H1 (cell line): Measurements from ENCODE around the gene CNOT9. TPM values are rescaled to one million over a fixed set of nuclear protein-coding genes. Genes with fewer than 3 reads are reported as not detected.

Source experiments
- CTCF ChIA-PET: fragments of 300-600 bp; sonication (Branson Sonifier 250); formaldehyde crosslinking; loops from one replicate; lab custom pipeline; 2021; ENCODE audit not compliant: partially characterized antibody; lab: Charles Lee
- POLR2A ChIA-PET: fragments of 300-600 bp; sonication (Branson Sonifier 250); formaldehyde crosslinking; loops from one replicate; lab custom pipeline; 2021; ENCODE audit warnings: inconsistent platforms; ENCODE audit not compliant: partially characterized antibody; lab: Charles Lee
- DNase-seq, 2 experiments: peaks; one replicate each; pipeline versions ENCODE4 v3.0.0 to v3.0.0-alpha.2; 2010 to 2022; ENCODE audit warnings: low spot score in 2 of 2, low read depth in 1 of 2, mixed read lengths in 1 of 2
- FAIRE-seq: peaks from 2 replicates; lab custom pipeline; 2011; peaks lifted over from hg19 to GRCh38; lab: Jason Lieb, UNC
- H2AFZ ChIP-seq: 2 replicates; pipeline ENCODE4 v1.8.1; 2012; ENCODE audit warnings: low read length, inconsistent platforms
- H2AK5ac ChIP-seq: 2 replicates; pipeline ENCODE4 v1.6.1; 2013; ENCODE audit warnings: low read depth, low read length
- H2BK120ac ChIP-seq: replicated peaks from 2 replicates; pipeline ENCODE3; 2013; ENCODE audit warnings: low read depth, low read length, inconsistent platforms
- H2BK12ac ChIP-seq: 2 replicates; pipeline ENCODE4 v1.6.1; 2013; ENCODE audit warnings: low read depth, low read length
- H2BK15ac ChIP-seq: 2 replicates; pipeline ENCODE4 v1.6.1; 2013; ENCODE audit warnings: low read length
- H2BK20ac ChIP-seq: 2 replicates; pipeline ENCODE4 v1.6.1; 2013; ENCODE audit warnings: low read length
- H2BK5ac ChIP-seq: 2 replicates; pipeline ENCODE4 v1.6.1; 2013; ENCODE audit warnings: low read depth, low read length
- H3K14ac ChIP-seq: 2 replicates; pipeline ENCODE4 v1.6.1; 2013; ENCODE audit warnings: inconsistent platforms; ENCODE audit not compliant: insufficient read length
- H3K18ac ChIP-seq: 2 replicates; pipeline ENCODE4 v1.6.1; 2013; ENCODE audit warnings: low read length; ENCODE audit errors: extremely low read depth
- H3K23ac ChIP-seq: 2 replicates; pipeline ENCODE4 v1.6.1; 2013; ENCODE audit warnings: inconsistent platforms; ENCODE audit not compliant: insufficient read length
- H3K23me2 ChIP-seq: 2 replicates; pipeline ENCODE4 v1.6.1; 2013; ENCODE audit warnings: low read depth, low read length
- H3K27ac ChIP-seq: 2 replicates; pipeline ENCODE4 v1.6.1; 2011; ENCODE audit warnings: low read depth, low read length, inconsistent platforms
- H3K27me3 ChIP-seq, 4 experiments: replicated peaks in 1 of 4; 1 replicate in 1 of 4; 2 replicates in 3 of 4; pipeline versions ENCODE4 v1.6.1 to v1.8.1; 2011 to 2013; ENCODE audit warnings: low read length in 3 of 4, mild to moderate bottlenecking in 3 of 4, inconsistent platforms in 2 of 4, mixed read lengths in 2 of 4, moderate library complexity in 1 of 4; ENCODE audit not compliant: control insufficient read depth in 3 of 4, insufficient read depth in 3 of 4; ENCODE audit errors: extremely low read depth in 1 of 4
- H3K36me3 ChIP-seq, 4 experiments: 2 replicates each; pipeline versions ENCODE4 v1.6.1 to v1.8.1; 2011 to 2013; ENCODE audit warnings: mild to moderate bottlenecking in 4 of 4, low read length in 3 of 4, moderate library complexity in 2 of 4, control low read depth in 1 of 4, inconsistent platforms in 1 of 4; ENCODE audit not compliant: insufficient read depth in 4 of 4, control insufficient read depth in 2 of 4
- H3K4ac ChIP-seq: replicated peaks from 2 replicates; pipeline ENCODE3; 2013; ENCODE audit warnings: low read length, low read depth, mixed read lengths, inconsistent platforms; ENCODE audit not compliant: insufficient read length
- H3K4me1 ChIP-seq, 4 experiments: replicated peaks in 1 of 4; 1 replicate in 1 of 4; 2 replicates in 3 of 4; pipeline versions ENCODE4 v1.6.1 to v1.8.1; 2011 to 2013; ENCODE audit warnings: low read length in 3 of 4, inconsistent platforms in 2 of 4, mixed read lengths in 1 of 4; ENCODE audit not compliant: insufficient read depth in 4 of 4, control insufficient read depth in 3 of 4
- H3K4me2 ChIP-seq, 2 experiments: 2 replicates each; pipeline versions ENCODE4 v1.6.1 to v1.8.1; 2011 to 2013; ENCODE audit warnings: low read depth in 2 of 2, low read length in 2 of 2, control low read depth in 1 of 2, inconsistent platforms in 1 of 2, mild to moderate bottlenecking in 1 of 2; ENCODE audit not compliant: insufficient read depth in 1 of 2
- H3K4me3 ChIP-seq, 4 experiments: fragments of 200-600, 300-600 bp in 1 of 4; sonication (generic), shearing (Covaris generic), sonication (Bioruptor Twin) in 1 of 4; 2 replicates each; pipeline versions ENCODE4 v1.5.1 to v1.8.1; 2011 to 2016; ENCODE audit warnings: low read length in 4 of 4, low read depth in 3 of 4, control low read depth in 2 of 4, inconsistent platforms in 2 of 4, mild to moderate bottlenecking in 2 of 4, mixed read lengths in 1 of 4, moderate library complexity in 1 of 4; ENCODE audit not compliant: insufficient read depth in 2 of 4; ENCODE audit errors: extremely low read depth in 1 of 4
- H3K56ac ChIP-seq: replicated peaks from 2 replicates; pipeline ENCODE3; 2013; ENCODE audit warnings: low read depth, mild to moderate bottlenecking, mixed read lengths, low read length, inconsistent platforms; ENCODE audit not compliant: insufficient read length
- H3K79me1 ChIP-seq: 2 replicates; pipeline ENCODE4 v1.6.1; 2013; ENCODE audit warnings: low read depth, low read length, control low read depth
- H3K79me2 ChIP-seq, 2 experiments: 2 replicates each; pipeline versions ENCODE4 v1.6.1 to v1.8.1; 2012 to 2013; ENCODE audit warnings: low read length in 2 of 2, mild to moderate bottlenecking in 2 of 2, inconsistent platforms in 1 of 2; ENCODE audit not compliant: insufficient read depth in 2 of 2, control insufficient read depth in 1 of 2
- H3K9ac ChIP-seq, 4 experiments: replicated peaks in 1 of 4; 1 replicate in 1 of 4; 2 replicates in 3 of 4; pipeline versions ENCODE4 v1.6.1 to v1.8.1; 2011 to 2013; ENCODE audit warnings: low read depth in 3 of 4, low read length in 3 of 4, control low read depth in 2 of 4, mild to moderate bottlenecking in 2 of 4, moderate library complexity in 2 of 4, inconsistent platforms in 1 of 4; ENCODE audit errors: extremely low read depth in 1 of 4
- H3K9me3 ChIP-seq, 2 experiments: 2 replicates each; pipeline versions ENCODE4 v1.6.1 to v1.8.1; 2012 to 2013; ENCODE audit warnings: mild to moderate bottlenecking in 2 of 2, moderate library complexity in 2 of 2, control low read depth in 1 of 2, inconsistent platforms in 1 of 2, low read depth in 1 of 2, low read length in 1 of 2, mixed read lengths in 1 of 2; ENCODE audit not compliant: insufficient read depth in 2 of 2
- H4K20me1 ChIP-seq, 2 experiments: replicated peaks in 1 of 2; 2 replicates each; pipeline versions ENCODE3 to v1.8.1; 2011 to 2013; ENCODE audit warnings: inconsistent platforms in 2 of 2, low read length in 2 of 2, mild to moderate bottlenecking in 1 of 2; ENCODE audit not compliant: insufficient read depth in 2 of 2, control insufficient read depth in 1 of 2
- H4K5ac ChIP-seq: 2 replicates; pipeline ENCODE4 v1.6.1; 2013; ENCODE audit warnings: low read length, low read depth, mixed read lengths, inconsistent platforms; ENCODE audit not compliant: insufficient read length
- H4K8ac ChIP-seq: 2 replicates; pipeline ENCODE4 v1.8.0; 2013; ENCODE audit warnings: mild to moderate bottlenecking, moderate library complexity, low read length, inconsistent platforms; ENCODE audit not compliant: insufficient read depth; ENCODE audit errors: extremely low read depth
- H4K91ac ChIP-seq: replicated peaks from 2 replicates; pipeline ENCODE3; 2013; ENCODE audit warnings: low read length, mixed read lengths, inconsistent platforms; ENCODE audit not compliant: insufficient read length
- CTBP2 ChIP-seq: IDR thresholded peaks from 2 replicates; pipeline ENCODE4 v1.7.0; 2011; ENCODE audit warnings: borderline replicate concordance, mild to moderate bottlenecking, moderate library complexity, mixed read lengths, low read length; ENCODE audit not compliant: insufficient read depth, insufficient read length
- POLR2AphosphoS5 ChIP-seq: IDR thresholded peaks from 2 replicates; pipeline ENCODE4 v1.6.1; 2011; ENCODE audit warnings: low read depth, low read length
- WGBS, 2 experiments: shearing (Covaris generic) in 1 of 2; methylation state at CpG; one replicate each; pipeline versions ENCODE4 v1.1.6 to v1.1.7; 2013 to 2015; ENCODE audit warnings: low lambda C conversion rate in 2 of 2, mixed read lengths in 2 of 2, inconsistent platforms in 1 of 2, low coverage in 1 of 2, missing lambda C conversion rate in 1 of 2; ENCODE audit not compliant: insufficient replicate concordance in 2 of 2, insufficient coverage in 1 of 2, insufficient read length in 1 of 2; ENCODE audit errors: extremely low coverage in 1 of 2, missing lambda C conversion rate in 1 of 2; 5-methylcytosine and 5-hydroxymethylcytosine counted together
- polyA plus RNA-seq, 7 experiments: library from polyadenylated mRNA; depleted of rRNA in 3 of 7; stranded (reverse) in 5 of 7; unstranded in 2 of 7; fragments of >200 nt in 5 of 7; fragments of 200-250 nt in 2 of 7; gene quantifications; 1 replicate in 5 of 7; 2 replicates in 1 of 7; 4 replicates in 1 of 7; pipeline versions ENCODE4 v1.2.1 to v1.2.3, GENCODE V29; 2011 to 2013; ENCODE audit warnings: missing spikeins in 2 of 7, mixed read lengths in 2 of 7
- total RNA-seq: library from RNA; stranded (reverse); fragmentation: NEBNext Ultra II Directional; extraction: Animal tissue kit (Norgen Biotek cat#: 25700); gene quantifications from 2 replicates; pipeline ENCODE4 v1.2.1, GENCODE V29; 2021

The CNOT9 gene
- total and polyA plus RNA-seq, 2 of the 8 experiments (the other 6 are each of a cell fraction or from before 2014, with no cell fraction given), result 79.3 to 81.2 TPM

DNA sequence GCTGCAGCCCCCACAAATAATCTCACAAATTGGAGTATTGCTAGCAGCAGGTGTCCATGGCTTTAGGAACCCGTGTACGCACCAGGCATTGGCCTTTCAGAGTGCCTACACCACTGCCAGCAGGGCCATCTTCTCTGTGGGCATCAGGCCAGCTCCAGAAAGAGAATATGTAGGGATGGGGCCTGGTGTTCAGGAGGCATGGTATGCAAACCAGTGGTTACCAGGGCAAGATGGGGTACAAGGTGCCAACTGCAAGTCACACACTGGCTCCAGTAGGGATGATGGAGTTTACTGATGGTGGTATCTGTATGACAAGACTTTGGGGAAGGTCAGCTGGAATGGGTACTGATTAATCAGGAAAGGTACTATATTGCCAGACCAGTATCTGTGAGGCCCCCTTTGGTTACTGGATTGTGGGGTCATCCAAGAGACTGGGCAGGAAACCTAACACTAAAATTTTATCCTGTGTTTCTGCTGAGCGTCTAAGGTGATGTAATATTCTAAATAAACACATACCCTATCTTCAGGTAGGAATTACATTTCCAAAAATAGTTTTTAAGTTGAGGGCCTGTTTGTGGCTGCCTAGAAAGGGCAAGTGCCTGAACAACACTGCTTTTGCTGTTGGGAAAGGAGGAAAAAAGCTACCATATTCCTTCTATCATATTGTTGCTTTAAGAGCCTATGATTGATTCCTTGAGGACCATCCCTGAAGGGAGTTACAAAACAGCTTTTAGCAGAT lies 9.0 kb downstream of the CNOT9 start:
- Histone ChIP-seq H2AFZ (no peak overlapping the region), H2BK5ac (no peak overlapping the region), H2BK15ac (no peak overlapping the region), H2BK12ac (no peak overlapping the region), H4K5ac (no peak overlapping the region), H3K4me2 (peak overlapping the region; percentile 21 to 56; a peak in 2 of 4 replicates), H3K9me3 (no peaks in the 10 kb centered on the region)
- FAIRE-seq, result no peak
- TF ChIP-seq CTBP2 (no peak), POLR2AphosphoS5 (peak; percentile 56; the same call in 1 of the 2 replicates)
- TF ChIP-seq, all 59 proteins: peak for 1
- Histone ChIP-seq H2AK5ac (no peak overlapping the region), H3K4me1 (peaks cover 3 to 8% (median 7%) of the 10 kb centered on the region in 4 experiments; a peak in 4 of 7 replicates), H3K36me3 (peaks cover 3 to 40% (median 17%) of the 10 kb centered on the region in 4 experiments; a peak in 7 of 8 replicates), H3K56ac (no peak overlapping the region), H3K18ac (no peak overlapping the region), H3K23ac (no peak overlapping the region), H3K27me3 (no peaks in the 10 kb centered on the region), H4K91ac (no peak overlapping the region), H3K27ac (no peak overlapping the region), H4K8ac (no peak overlapping the region), H3K79me2 (peaks cover 8 to 90% of the 10 kb centered on the region in 2 experiments), H2BK120ac (no peak overlapping the region), H2BK20ac (no peak overlapping the region), H3K79me1 (peaks cover 6% of the 10 kb centered on the region; the same call in 1 of the 2 replicates), H3K14ac (no peak overlapping the region), H3K4me3 (peak overlapping the region in 1 of 4 experiments; percentile 13; a peak in 1 of 8 replicates), H3K23me2 (no peaks in the 10 kb centered on the region), H4K20me1 (peaks cover 12 to 21% of the 10 kb centered on the region in 2 experiments), H3K4ac (no peak overlapping the region), H3K9ac (no peak overlapping the region; a peak in 1 of 7 replicates)
- DNase-seq, result no peak
- POLR2A ChIA-PET, result interaction anchor here (0.7 to 4.0 kb wide), 14 partner anchors 7 to 336 kb away, joined by 3 to 20 read pairs (median 4); partner anchors contain the start of genes RNF25, STK36 and USP37
- CTCF ChIA-PET, result interaction anchor here (1.0 to 1.4 kb wide), 4 partner anchors 67 to 80 kb away, joined by 3 to 4 read pairs (median 3); no protein-coding TSS in a partner anchor
- 88% methylated on average over 3 of the region's 3 CpGs; no CpG with 5 or more reads in 1 of the 2 experiments for WGBS, 2 experiments
